C1 segment of cervical spinal cord (tissue), 14 donors: ENCODE measurements around the gene MOV10L1.
"Not testable (repeated sequence)": the region's sequence is repeated elsewhere in the genome, so short reads cannot be mapped to it uniquely, and the experiment has no call there.

ENCODE experiments used
- DNase-seq, 14 donors: peaks; one replicate each; lab custom pipeline; 2025; lab: John Stamatoyannopoulos, UW

The MOV10L1 gene

DNA sequence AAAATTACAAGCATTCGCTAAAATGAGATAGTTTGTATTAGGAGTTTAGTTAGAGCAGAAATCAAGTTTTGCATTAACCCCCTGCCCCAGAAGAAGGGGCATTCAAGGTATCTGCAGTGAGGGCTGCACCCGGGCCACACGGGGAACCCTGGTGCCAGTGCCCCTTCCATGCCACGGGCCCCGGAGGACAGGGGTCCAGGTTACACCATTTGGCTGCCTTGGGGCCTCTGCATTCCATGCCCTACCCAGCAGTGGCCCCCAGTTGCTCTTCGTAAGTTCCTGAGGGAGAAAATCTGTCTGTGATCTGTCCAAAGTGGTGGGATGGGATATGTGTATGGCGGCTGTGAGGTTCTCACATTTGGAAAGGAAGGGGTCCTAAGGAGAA, 63.9 kb downstream of the MOV10L1 start:
- no peak for DNase-seq

DNA sequence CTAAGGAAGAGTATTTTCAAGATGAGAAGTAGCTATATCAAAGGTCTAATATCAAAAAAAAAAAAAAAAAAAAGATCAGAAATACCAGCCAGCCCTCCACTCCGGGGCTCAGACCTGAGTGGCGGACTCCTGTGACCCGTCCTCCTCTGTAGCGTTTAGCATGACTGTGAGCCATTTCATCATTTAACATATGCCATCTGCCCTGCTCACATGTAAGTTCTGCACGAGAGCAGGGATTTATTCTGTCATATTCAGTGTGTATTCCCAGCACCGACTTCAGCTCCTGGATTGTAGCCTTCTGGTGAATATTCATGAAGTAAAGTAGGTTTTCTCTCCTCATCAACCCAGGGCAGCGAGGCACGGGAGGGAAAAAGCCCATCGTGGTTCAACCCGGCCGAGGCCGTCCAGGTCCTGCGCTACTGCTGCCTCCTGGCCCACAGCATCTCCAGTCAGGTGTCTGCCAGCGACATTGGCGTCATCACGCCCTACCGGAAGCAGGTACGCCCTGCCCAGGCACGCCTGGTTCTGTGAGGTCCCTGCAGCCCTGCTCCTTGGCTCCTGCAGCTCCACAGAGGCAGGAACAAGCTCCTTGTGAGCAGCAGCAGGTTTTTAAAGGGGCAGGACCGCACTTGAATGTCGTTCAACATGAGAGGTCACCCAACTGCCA, 68.0 kb downstream of the MOV10L1 start:
- DNase-seq, result peak in 1 of 14 donors; percentile 91

DNA sequence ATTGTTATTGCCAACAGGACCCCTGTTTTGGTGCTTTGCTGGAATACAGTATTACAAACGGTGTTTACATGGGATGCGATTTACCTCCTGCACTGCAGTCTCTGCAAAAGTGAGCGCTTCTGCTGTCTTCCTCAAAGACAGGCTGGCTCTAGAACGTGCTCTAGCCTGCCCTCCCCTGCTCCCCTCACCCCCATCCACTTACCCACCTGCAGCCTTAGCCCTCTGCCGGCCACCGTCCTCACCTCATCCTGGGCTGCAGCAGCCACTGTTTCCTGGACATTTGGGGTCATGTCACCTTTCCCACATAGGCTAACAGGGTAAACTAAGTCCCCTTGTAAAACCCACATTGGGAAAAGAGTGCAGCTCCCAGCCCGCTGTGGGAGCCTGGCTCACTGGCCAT, 71.1 kb downstream of the MOV10L1 start:
- no peak for DNase-seq

DNA sequence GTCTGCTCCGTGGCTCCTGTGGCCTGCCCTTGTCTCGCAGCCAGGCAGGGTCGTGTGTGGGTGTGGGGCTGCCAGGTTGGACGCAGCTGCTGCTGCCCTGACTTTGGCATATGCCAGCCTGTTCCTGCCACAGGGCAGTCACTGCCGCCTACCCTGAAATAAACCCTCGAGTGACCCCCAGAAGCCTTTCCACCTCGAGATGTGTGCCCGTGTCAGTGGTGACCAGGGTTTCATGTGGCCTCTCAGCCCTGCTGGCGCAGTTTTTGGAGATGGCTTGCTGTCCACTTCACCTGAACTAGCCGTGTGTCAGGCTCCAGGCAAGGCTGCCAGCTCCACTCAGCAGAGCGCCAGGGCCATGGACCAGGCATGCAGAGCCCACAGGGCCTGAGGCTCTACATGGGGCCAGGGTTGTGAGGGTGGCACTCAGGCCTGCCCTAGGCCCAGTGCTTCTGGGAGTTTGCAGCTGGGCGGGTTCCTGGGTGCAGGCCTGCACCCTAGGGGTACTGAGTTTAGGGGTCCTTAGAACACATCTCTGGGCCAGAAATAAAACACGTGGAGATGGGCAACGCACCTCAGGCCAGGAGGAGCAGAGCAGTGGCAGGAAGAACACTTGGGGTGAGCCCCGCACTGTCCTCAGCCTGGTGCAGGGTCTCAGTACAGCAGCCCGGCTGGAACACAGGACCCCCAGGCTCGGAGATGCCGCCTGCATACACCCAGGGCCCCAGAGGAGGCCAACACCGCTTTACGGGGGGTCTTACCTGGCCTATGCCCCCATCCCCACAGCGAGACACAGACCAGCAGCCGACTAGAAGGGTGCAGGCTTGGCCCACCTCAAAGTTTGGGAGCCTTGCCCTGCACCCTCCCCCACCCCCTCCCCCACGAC, 71.9 kb downstream of the MOV10L1 start:
- no peak for DNase-seq

DNA sequence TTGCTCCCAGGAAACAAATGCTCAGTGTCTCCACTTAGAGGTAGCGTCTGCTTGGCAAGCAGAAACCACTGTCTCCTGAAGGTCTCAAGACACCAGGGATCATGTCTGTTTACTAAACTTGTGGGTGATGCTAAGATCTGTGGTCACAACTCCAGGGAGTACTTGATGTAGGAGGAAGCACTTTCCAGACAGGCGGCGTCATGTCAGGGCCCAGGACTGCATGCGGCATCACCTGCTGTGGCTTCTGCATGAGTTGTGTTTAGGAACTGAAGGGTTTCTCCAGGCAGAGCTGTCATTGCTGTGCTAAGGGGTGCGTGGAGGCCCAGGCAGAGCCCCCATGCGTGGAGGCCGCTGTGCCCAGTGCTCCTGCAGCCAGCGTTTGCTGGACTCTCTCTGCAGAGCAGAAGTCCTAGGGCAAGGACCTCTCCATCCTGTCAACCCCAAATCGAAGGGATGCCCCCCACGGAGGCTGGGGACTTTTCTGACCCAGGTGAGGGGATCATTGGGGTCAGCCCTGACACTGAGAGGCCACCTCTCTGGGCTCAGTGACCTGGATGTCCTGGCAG, 72.7 kb downstream of the MOV10L1 start:
- DNase-seq, result no peak

DNA sequence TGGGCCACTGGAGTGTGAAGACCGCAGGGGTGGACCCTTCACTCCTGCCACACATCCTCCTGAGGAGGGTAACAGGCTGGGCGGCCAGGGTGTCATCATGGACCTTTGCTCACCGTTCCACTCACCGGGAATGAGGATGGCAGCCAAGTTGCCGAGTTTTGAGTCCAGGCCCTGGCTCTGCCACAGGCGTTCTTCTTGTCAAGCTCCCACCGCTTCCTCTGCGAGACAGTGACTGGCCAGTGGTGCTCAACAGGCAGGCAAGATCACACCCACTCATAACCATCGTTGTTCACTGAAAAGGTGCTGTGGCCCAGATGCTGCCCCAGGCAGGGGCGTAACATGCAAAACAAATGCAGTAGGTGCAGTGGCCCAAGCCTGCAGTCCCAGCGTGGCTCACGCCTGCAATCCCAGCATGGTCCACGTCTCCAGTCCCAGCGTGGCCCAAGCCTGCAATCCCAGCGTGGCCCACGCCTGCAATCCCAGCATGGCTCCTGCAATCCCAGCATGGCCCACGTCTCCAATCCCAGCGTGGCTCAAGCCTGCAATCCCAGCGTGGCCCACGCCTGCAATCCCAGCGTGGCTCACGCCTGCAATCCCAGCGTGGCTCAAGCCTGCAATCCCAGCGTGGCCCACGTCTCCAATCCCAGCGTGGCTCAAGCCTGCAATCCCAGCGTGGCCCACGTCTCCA, 75.8 kb downstream of the MOV10L1 start:
- no peak for DNase-seq

DNA sequence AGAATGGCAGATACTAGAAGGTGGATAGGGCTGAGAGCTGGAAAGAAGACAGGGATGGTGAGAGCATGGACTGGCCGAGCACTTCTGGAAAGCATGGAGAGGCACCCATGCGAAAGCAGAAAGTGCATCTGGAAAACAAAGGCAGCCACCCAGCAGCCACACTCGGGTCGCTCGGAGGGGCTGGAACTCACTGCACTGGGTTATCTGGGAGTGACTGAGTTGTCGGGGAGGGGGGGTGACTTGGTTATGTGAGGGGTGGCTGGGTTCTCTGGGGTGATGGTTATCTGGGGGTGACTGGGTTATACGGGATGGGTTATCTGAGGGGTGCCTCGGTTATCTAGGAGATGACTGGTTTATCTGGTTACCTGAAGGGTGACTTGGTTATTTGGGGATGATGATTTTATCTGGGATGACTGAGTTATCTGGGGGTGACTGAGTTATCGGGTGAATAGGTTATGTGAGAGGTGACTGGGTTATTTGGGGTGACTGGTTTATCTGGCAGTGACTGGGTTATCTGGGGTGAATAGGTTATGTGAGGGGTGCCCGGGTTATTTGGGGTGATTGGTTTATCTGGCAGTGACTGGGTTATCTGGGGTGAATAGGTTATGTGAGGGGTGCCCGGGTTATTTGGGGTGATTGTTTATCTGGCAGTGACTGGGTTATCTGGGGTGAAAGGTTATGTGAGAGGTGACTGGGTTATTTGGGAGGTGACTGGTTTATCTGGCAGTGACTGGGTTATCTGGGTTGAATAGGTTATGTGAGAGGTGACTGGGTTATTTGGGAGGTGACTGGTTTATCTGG, 78.1 kb downstream of the MOV10L1 start:
- DNase-seq, result no peak

DNA sequence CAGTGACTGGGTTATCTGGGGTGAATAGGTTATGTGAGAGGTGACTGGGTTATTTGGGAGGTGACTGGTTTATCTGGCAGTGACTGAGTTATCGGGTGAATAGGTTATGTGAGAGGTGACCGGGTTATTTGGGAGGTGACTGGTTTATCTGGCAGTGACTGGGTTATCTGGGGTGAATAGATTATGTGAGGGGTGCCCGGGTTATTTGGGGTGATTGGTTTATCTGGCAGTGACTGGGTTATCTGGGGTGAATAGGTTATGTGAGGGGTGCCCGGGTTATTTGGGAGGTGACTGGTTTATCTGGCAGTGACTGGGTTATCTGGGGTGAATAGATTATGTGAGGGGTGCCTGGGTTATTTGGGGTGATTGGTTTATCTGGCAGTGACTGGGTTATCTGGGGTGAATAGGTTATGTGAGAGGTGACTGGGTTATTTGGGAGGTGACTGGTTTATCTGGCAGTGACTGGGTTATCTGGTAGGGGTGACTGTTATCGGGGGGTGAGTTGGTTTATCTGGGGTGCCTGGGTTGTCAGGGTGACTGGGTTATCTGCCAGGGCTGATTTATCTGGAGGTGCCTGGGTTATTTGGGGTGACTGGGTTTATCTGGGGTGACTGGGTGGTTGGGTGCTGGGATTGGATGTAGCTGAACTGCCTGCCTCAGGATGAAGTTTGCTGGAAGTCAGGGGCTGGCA, 78.8 kb downstream of the MOV10L1 start:
- DNase-seq, result not testable (repeated sequence)

DNA sequence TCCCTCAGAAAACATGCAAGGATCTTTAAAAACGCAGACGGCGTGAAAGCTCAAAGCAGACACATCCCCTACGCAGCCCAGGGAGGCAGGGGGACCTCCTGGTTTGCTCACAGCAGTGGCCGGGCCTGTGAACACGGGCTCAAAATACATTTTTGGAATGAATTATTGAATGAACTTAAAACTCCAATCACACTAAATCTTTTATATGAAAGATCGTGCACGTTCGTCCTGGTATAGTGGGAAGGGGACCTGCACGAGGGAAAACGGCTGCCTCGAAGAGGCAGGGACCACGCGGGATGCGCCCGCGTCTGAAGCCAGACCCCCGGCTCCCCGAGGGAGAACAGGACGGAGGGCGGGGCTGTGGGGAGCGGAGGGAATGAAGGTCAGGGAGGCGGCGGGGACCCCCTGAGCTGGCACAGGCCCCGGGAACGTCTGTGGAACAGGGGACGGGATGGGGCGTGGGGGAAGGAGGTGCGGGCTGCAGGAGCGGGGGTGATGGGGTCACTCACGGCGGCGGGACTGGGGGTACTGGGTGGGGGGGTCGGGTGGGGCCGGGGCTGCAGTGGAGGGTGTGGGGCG, 79.5 kb downstream of the MOV10L1 start:
- no peak for DNase-seq

DNA sequence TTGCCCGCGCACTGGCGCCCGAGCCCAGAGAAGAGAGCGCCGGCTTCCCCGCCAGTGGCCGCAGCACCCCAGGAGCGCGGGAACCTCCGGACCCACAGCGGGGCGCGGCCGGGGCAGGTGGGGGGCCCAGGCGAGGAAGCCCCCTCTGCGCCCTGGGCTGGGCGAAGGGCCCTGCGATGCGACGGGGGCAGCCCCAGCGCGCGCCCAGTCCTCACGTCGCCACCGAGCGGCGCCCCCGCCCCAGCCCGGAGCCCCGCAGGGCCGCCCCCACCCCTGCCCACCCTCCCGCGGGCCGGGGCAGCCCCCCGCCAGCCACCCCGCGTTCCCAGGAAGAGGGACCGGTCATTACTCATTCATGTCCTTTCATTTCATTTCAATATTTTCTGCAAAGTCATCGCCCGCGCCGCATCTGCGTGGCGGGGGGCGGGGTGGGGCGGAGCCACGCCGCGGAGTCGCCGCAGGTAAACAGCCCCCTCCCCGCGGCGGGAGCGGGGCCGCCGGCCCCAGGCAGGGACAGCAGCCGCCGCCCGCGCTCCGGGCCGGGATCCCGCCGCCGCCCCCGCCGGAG, 80.1 kb downstream of the MOV10L1 start:
- no peak for DNase-seq

DNA sequence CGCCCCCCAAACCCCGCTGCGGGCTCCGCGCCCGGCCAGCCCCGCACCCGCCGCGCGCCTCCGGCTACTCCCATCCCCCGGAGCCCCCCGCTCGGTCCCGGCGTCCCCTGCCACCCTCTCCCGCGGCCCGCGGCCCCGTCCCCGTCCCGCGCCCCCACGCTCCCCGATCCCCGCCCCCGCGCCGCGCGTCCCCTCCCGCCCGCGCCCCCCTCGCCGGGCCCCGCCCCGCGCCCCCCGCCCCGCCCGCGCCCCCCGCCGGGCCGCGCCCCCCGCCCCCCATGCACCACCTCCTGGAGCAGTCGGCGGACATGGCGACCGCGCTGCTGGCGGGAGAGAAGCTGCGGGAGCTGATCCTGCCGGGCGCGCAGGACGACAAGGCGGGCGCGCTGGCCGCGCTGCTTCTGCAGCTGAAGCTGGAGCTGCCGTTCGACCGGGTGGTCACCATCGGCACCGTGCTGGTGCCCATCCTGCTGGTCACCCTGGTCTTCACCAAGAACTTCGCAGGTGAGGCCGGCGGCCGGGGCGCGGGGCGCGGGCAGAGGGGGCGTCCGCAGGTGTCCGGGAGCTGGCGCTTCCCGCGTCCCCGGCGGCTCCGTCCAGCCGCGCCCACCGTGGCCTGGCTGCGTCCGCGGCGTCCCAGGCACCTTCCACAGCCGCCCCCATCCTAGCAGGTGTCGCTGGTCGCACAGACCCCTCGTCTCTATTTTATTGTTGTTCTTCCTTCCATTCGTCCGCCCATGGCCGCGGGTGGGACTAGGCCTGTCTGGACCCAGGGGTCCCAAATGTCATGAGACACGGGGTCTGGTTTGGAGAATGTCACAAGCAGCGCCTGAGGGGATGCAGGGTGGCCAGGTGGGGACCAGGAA, 80.9 kb downstream of the MOV10L1 start, which contains the start of gene PANX2:
Gene PANX2, plus strand, starts transcription at position 279 of the 866 bp plus-strand sequence. Its CDS starts 0 bp downstream, at position 279.
- DNase-seq, result no peak

DNA sequence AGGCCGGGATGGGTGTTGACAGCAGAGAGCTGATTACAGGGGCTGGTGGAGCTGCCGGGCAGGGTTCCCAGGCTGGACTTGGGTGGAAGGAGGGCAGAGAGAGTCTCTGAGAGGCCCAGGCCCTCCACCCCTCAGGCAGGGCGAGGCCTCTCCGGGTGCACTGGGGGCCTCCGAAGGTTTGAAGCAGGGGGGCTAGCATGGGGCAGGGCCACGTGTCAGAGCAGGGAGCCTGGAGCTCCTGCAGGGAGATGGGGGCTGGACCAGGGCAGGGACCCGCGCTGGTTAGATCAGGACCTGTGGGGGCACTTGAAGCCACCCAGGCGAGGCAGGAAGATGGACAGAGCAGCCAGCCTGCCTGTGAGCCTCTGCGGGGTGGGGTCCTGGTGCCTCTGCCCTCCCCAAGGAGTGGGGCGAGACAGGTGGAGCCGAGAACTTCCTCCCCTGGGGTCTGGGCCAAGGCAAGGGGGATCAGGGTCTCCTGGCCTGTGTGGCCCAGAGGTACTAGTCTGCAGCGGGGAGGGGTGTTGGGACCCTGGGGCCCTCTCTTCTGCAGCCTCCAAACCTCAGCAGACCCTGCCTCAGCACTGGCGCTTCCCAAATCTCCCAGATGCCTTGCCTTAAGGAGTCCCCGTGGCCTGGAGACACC, 81.6 kb downstream of the MOV10L1 start:
- DNase-seq, result no peak

DNA sequence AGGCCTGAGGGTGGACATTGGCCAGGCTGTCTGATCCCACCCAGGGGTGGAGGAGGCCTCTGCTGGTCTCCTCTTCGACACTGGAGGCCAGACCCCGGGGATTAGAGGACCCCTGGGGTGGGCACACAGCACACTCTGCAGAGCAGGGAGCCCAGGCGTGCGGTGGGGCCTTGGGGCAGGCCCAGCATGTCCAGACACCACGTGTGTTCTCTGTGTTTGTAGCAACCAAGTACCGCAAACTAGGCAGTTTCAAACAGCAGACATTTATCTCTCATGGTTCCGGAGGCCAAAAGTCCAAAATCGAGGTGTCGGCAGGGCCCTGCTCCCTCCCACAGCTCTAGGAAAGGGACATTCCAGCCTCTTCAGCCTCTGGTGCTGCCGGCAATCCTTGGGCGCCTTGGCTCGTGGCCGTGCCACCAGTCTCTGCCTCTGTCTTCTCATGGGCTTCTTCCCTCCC, 82.2 kb downstream of the MOV10L1 start:
- no peak for DNase-seq

DNA sequence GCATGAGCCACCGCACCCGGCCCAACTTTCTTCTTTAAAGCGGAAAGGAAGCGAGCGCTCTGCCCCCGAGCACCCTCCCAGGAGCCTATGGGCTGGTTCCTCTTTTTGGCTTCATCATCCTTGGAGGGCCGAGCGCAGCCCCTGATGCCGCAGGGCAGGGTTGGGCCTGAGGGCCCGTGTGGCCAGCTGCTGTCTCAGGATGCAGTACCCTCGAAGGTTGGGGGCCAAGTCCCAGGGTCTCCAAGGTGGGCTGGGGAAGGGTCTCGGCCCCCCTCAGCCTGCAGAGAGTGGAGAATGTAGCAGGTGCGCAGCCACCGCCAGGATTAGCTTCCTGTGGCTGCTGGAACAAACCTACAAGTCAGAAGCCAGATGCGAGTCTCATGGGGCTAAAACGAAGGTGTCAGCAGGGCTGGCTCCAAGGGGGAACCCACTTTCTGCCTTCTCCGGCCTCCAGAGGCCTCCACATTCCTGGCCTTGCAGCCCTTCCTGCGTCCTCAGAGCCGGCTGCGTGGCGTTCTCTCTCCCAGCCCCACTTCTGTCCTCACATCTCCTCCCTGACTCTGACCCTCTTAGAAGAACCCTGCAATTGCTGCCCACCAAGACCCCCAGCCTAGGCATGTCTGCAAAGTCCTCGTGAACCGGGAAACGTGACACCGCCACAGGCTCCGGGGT, 83.6 kb downstream of the MOV10L1 start:
- no peak for DNase-seq

DNA sequence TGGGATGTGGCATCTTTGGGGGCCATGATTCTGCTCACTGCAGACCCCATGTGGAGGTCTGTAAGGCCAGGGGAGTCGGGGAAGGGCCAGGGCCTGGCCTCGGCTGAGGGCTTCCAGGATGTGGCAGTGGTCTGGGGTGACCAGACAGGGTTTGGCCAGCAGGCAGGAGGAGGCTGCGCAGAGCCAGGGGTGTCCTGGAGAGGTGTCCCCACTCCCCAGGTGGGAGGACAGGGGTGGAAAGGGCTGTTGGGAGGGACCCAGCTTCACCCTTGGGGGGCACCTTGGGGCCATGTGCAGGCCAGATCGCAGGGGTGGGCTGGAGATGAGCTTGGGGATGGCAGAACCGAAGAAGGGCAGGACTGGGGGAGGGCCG, 84.2 kb downstream of the MOV10L1 start:
- no peak for DNase-seq

DNA sequence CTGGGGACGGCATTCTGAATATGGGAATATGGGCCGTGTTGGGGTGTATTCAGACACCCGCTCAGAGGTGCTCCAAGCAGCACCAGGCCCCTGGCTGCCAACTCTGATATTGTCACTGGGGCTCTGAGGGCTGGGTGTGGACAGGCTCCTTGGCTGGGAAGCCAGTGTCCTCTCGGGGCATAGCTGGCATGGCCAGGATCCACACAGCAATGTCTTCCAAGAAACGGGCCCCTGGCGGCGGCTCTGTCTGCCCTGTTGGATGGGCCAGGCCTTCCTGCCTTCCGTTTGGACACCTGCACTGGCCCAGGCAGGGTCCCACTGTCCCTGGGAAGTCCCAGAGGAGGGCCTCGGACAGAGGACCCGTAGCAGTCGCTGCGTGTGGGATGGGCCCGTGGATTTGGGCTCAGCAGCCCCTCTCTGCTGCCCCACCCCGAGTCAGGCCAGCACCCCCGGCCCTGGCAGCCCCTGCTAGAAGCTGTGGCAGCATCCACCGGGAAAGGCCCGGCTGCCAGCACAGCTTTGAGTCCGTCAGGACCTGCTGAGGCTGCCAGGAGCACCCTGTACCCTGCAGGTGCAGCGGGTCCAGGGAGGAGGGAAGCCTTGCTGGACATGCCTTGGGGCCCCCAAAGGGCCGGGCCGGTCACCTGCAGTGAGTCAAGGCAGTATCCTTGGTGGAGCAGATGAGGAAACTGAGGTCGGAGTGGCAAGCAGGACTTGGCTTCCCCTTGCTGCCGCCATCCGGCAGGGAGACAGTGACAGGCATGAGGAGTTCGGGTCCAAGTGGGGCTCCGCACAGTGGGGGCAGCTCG, 84.8 kb downstream of the MOV10L1 start:
- peak in 3 of 14 donors; percentile 22 to 86 (median 32) for DNase-seq

DNA sequence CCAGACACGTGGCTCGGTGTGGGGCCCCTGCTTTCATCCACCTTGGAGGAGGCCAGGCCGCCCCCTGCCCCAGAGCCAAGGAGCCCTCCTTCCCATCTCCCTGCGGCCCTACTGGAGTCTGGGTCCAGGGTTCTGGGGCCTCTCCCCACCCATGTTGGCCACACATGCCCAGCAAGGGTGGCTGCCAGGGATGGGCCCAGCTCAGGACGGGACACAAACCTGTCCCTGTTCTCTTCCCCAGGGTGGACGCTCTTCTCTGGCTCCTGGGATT, 85.3 kb downstream of the MOV10L1 start:
- DNase-seq, result no peak
